HG03457 (cell line): ENCODE measurements around the gene SLC26A1.
A peak's percentile ranks its signal among the peaks of the same experiment; 100 is the strongest.
"Not testable (repeated sequence)": the region's sequence is repeated elsewhere in the genome, so short reads cannot be mapped to it uniquely, and the experiment has no call there.

Source experiments
- ATAC-seq: cut with Tn5 transposase; IDR thresholded peaks from one replicate; pipeline ENCODE4 v1.9.1; 2021; ENCODE audit warnings: moderate number of reproducible peaks; ENCODE audit not compliant: unreplicated experiment

SLC26A1 gene

DNA sequence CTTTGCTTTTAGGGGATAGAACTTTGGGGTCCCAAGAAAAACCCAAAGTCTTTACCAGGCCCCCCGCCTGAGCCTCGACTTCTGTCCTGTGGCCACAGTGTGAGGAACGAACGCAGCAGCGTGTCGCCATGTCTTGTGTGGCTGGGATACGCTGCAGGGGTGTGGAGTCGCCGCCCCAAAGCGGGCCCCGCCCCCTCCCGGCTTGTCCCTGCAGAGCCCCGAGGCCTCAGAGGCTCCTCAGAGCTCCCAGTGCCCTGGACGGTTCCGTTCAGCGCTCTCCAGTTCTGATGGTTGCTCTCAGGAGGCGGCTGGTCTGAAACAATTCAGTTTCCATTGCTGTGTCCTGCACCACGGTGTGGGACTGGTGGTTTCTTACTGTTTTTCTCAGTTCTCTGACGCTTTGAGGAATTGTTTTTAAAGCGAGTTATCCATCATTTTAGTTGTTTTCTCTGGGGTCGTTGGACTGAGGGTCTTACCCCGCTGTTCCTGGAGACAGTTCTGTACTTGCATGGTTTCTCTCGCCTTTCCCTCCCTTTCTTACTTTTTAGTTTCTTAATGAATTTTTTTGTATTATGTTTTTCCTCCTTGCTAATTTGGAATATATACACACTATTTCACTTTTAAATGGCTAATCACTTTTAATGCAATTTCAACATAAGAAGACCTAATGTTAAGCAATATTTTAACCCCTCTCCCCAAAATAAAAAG is 7.9 kb downstream of the SLC26A1 start:
- ATAC-seq = no peak

DNA sequence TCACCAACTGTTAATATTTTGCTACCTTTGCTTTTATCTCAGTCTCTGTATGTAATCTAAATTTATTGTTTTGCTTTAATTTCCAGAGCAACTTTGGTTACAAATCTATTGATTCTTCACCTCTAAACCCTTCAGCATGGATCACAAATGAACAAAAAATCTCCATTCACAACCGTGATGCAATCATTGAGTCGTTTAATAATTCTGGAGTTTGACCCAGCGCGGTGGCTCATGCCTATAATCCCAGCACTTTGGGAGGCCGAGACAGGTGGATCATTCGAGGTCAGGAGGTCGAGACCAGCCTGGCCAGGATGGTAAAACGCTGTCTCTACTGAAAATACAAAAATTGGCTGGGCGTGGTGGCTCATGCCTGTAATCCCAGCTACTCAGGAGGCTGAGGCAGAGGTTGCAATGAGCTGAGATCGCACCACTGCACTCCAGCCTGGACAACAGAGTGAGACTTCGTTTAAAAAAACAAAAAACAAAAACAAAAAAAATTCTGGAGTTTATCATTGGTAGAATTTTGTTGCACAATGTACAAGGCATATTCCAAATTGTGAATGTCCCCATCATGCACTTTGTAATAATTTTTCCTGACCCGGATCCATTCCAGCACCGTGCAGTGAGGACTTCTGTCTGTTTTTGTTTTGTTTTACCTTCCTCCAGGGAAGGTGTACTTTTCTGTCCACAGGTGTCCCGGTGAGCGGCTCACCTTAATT is 8.7 kb downstream of the SLC26A1 start:
- ATAC-seq = no peak

DNA sequence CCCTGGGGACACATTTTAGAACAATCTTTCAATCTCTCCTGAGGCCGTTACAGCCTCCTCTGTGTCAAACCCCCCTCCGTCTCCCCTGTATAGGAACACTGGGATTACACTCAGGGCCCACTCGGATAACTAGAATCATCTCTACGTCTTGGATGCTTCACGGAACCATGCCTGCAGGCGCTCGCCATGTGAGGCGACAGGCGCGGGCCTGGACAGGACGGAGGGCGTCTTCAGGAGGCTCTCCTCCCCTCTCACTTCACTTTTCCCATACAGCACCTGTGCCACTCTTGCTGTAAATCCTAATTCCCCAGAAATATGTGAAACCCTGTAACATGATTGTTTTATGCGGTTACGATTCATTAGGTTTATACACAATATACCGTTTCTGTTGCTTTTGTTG is 10.4 kb downstream of the SLC26A1 start:
- ATAC-seq = no peak

DNA sequence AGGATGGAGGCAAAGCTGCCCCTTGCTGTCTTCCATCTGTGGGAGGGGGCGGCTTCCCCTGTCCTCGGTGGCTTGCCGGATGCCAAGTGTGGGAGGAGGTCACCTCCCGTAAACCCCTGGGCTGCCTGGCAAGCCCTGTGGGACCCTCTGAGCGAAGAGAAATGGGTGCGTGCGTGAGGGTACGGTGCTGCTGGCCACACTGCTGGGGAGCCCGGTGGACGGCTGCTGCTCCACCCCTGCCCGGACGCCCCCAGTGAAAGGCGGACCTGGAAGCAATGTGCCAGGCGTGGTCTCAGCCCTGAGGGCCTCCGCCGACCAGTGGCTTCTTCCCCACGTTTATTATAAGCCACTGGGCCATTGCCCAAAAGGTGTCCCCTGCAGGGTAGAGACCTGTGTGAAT is 10.9 kb downstream of the SLC26A1 start:
- no peak for ATAC-seq

DNA sequence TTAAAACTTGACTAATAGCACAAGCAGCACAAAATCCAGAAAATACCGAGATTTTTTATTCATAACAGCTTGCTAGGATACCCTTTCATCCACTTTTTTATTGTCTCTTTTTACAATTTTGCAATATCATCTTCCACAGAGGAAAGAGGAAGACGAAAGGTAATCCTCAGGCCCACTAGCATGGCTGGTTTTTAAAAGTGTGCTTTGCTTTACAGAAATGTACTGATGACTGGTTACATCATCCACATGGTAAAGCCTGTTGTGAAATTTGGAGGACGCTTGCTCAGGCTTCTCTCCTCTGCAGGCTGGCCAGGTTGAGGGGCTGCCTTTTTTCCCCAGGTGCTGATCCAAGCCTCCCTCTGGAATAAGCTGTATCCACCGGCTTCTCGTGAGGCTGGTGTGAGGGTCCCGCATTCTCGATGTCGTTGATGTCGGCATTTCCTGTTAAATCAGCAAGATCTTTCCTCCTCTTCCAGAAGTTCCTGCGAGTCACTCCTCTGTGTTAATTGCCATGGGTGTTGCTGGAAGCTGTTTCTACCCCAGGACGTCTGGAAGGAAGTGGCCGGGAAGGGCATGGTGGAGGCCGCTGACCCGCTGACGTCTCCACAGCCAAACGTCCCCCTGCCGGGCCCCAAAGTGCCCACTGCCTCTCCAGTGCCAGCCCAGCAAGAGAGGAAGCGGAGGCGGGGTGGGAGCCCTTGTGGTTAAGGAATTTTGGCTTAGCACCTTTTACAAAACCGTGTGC is 14.1 kb downstream of the SLC26A1 start:
- ATAC-seq = no peak

DNA sequence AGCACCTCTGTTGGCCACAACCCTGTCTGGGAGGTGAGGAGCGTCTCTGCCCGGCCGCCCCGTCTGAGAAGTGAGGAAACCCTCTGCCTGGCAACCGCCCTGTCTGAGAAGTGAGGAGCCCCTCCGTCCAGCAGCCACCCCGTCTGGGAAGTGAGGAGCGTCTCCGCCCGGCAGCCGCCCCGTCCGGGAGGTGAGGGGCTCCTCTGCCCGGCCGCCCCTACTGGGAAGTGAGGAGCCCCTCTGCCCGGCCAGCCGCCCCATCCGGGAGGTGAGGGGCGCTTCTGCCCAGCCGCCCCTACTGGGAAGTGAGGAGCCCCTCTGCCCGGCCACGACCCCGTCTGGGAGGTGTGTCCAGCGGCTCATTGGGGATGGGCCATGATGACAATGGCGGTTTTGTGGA is 17.2 kb downstream of the SLC26A1 start:
- ATAC-seq = not testable (repeated sequence)

DNA sequence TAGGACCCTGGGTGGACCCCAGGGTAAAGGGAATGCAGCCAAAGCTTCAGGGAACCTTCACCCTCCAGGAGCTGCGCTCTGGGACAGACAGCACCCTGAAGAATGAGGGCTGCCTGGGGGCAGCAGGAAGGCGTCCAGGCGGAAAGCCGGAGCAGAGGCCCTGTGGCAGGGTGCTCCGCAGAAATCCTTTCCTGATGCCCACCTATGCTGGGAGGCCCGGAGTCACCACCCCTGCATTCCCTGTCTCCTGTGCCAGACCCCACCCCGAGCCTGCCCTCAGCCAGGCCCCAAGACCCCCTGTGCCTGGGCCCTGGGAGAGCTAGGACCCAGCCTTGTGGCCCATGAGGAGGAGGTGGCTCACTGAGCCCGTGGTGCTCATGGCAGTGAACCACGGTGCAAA is 18.5 kb downstream of the SLC26A1 start:
- ATAC-seq = no peak

DNA sequence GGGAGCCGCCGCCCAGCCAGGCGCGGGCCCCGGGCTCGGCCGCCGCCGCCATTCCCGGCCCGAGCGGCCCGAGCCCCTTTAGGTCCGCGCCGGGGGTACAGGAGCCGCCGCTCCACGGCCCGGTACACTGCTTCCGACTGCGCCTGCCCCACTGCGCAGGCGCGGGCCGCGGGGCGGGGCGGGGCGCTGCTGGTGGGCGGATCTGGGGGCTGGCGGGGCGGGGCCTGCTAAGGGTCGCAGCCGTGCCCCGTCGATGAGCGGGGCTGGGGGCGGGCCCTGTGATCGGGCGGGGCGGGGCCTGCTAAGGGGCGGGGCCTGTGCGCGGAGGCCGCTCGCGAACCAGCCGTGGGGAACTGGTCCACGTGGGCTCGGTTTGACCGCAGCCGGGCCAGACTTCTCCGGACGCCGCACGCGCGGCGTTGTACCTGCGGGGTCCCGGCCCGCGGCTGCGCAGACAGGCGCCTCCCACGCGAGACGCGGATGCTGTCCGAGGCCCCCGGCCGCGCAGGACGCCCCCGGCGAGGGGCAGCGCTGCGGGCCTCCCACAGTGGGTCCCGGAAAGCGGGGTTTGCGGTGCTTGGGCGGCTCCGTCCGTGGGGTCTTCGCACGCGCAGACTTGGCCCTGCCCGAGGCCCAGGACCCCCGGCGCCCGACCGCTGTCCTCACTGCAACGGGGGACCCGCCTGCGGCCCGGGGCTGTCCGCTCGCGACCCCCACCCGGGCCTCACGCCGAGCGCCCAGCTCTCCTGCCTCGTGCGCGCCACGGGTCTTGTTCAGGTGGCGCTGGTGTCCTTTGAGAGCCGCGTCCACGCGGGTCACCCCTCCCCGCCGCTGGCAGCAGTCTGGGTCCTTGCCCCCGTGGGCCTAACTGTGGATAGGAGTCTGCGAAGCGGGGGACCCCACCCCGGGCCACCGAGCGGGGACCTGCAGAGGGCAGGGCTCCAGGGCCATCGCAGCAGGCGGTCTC is 19.5 kb downstream of the SLC26A1 start, which contains the start of gene DGKQ:
Gene DGKQ (minus strand): TSS at position 139 of the 967 bp plus-strand sequence. CDS start 87 bp downstream, at position 52.
- ATAC-seq = peak; percentile 44

DNA sequence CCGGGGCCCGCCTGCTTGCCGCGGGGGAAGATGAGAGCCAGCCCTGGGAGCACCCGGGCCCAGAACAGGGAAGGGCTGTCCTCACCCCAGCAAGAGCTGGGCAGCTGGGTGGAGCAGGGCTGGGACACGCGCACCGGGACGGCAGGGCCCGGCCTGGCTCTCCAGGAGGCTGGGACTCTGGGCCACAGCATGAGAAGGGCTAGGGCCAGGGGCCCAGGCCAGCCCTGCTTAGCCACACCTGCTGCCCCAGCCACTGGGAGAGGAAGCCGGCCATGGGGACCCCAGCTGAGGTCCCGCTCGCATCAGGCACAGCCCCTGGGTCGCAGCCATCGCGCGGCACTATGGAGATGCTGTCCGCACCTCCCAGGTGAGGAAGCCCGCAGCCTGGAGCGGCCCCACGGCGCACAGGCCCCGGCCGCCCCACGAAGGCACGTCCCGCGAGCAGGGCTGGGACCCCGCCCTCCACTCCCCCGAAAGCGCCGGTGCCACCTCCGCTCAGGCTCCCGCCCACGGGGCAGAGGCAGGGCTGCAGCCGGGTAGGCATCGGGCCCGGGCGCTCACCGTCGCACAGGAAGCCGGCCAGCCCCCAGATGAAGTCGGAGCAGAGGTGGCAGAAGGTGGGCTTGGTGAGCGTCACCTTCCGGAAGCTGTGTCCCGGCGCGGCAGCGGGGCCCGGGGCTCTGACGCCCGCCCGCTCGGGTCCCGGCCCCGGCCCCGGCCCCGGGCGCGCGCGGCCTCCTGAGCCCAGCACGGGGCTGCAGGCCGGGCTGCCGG is 20.4 kb downstream of the SLC26A1 start:
- peak; percentile 19 for ATAC-seq

DNA sequence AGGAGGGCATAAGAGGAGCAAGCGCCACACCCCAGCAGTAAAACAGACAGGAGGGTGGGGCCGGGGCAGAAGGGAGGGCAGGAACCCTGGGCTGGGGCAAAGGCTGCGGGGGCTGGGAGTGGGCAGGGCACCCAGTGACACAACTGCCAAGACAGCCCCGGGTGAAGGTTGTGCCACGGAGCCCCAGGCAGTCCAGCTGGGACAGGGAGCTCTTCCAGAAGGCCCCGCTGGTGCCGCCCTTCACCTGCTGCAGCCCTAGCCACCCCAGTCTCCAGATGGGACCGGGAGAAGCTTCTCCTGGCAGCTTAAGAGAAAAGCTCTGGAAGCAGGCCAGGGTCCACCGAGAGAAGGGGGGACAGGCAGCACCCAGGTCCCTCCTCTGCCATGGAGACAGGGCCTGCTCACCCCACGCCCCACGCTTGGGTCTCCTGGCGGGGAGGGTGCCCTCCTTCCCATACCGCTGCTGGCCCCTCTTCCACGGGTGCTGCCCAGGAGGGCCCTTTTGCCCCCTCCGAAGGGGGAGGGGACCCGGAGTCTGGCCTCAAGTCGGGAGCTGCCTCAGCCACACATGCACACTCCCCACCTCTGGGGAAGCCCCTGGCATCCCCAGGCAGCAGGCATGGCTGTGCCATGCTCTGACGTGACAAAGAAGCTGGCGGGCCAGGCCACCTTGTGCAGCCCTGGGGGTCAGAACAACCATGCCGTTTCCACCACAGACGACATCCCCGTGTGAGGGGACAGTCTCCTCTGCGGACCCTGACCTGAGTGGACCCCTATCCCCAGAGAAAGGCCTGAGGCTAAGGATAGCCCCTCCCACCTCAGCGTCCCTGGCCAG is 21.3 kb downstream of the SLC26A1 start:
- no peak for ATAC-seq

DNA sequence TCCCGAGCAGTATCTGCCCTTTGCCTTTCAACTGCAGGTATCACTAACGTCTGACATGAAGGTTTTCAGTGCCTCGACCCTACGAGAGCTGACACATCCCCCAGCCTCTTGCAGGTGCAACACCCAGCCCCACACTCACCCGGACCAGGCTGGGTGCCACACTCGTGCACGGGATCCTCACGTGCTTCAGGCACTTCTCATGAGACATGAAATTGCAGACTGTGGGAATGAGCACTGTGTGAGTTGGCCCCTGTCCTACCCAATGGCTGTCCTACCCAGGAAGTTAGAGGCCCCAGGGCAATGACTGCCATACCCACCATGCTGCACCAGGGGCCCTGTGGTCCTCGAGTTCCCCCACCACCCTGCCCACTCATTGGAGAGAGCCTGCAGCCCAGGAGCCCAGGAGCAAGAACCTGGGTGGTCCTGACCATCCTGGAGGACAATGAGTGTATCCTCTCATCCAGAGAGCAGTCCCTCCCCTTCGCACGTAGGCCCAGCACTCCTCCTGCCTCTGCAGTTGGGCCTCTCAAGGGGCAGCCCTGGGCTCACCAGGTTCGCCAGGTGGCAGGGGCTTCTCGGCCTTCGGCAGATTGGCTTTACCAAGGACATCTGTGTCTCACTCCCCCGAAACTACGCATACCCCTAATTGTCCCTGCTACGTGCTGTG is 22.2 kb downstream of the SLC26A1 start:
- ATAC-seq = no peak

DNA sequence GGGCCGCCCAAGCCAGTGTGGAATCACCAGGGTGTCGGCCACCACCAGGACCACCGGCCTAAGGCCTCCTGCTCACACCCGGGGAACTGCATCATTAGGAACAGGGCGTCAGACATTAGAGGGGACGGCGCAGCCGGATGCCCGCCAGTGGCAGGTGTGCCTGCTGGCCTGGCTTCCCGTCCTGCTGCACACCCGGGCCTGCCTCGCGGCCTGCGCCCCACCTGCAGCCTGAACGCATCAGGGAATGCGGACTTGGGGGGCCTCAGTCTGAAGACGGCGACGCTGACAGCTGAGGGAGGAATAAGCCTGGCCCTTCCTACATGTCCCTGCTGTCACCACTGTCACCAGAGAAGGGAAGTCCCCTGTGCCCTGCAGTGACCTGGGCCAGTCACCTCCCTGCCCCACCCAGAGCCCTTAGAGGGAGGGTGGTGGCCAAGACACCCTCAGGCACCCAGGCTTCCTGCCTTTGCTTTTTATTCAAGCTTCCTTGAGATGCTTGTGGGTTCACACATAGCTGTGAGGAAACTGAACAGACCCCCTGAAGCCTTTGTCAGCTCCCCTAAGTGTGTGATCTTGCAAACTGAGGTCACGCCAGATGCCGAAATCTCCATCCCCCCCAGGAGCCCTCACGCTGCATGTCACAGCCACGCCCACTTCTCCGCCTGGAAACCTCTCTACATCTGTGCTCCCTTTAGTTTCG is 23.0 kb downstream of the SLC26A1 start:
- ATAC-seq = no peak

DNA sequence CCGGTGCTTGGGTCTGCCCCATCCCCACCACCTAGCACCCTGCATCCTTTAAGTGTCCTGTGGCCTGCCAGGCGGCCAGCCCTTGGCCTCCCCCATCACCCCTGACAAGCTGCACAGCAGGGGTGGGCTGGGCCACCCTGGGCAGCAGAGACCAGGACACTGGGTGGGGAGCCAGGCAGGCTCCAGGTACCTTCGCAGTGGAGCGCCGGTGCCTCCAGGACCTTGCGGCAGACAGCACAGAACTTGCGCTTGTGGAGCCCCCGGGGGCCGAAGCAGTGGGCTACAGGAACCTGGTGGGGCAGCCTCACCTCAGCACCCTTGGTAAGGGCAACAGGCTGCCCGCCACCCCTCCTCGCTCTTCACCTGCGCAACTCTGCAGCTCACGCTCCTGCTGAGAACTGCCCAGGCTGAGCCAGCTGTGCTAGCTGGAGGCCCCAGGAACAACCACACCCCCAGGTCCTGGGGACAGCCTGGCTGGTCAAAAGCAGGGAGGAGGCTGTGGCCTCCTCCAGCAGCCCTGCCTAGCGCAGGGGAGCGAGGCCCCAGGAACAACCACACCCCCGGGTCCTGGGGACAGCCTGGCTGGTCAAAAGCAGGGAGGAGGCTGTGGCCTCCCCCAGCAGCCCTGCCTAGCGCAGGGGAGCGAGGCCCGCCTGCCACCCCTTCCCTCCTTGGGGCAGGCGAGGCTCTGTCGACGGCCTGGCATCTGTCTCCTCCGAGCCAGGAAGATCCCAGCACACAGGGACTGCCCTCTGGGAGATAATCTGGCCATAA is 24.4 kb downstream of the SLC26A1 start:
- ATAC-seq = no peak

DNA sequence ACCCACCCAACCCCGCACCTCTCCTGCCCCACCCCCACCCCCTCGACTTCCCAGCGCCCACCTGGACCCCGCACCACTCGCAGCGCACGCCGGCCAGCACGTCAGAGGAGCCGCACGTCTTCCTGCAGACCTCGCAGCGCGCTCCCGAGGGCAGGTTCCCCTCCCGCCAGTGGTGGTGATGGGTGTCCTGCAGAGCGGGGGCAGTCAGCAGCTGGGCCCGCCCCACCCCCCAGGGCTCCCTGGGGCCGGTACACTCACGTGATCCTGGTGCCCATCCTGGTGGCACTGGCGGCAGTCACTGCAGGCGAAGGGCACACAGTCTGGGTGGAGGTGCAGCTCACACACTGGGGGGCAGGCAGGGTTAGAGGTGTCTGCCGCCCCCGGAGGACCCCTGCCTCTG is 25.0 kb downstream of the SLC26A1 start:
- no peak for ATAC-seq

DNA sequence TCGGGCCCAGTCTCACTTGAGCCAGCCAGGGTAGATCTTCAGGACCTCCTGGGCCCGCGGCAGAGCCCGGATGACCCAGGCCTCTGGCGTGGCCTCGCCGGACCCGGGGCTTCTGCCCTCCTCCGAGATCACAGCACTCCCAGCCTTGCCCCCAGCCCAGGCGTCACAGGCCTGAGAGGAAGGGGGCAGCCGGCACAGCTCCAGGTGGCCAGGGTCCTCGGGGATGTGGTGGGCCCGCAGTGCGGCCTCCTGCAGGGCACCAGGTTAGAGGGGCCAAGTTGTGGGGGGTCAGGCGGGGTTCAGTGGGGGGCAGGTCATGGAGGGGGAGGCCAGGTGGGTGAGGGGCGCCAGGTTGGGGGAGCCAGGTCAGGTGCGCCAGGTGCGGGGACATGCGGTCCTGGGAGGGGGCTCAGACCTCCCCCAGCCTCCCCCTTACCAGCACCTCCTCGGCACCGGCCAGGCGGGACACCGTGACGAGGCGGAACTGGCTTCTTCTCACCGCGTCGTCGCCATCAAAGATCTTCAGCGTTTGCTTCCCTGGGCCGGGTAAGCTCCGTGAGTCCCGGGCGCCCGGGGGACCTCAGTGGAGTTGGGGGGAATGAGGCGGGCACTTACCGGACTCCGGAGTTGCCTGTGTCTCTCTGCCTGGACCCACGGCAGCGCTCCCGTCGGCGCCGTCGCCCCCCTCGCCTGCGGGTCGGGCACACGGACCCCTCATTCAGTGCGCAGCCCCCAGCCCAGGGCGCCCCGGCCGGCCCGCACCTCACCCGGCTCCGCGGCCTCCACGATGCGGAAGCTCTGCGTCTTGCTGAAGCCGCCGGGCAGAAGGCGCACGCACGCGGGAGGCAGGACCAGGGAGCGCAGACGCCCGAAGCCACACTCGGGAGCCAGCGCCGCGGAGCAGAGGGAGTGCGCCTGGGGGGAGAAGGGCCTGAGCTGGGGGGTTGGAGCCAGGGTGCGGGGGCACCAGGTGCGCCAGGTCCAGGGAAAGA is 25.8 kb downstream of the SLC26A1 start:
- no peak for ATAC-seq
